Osteoblast (primary cell): ENCODE data around the gene HM13. TPM values are rescaled to one million over a fixed set of nuclear protein-coding genes. Genes with fewer than 3 reads are reported as not detected.

Experiments used
- DNase-seq: peaks from one replicate; pipeline ENCODE4 v3.0.0; 2011; ENCODE audit warnings: low spot score, mixed read lengths; ENCODE audit not compliant: insufficient read length; ENCODE audit errors: missing footprints
- H2AFZ ChIP-seq: 2 replicates; pipeline ENCODE4 v1.6.0; 2011; ENCODE audit warnings: mild to moderate bottlenecking, low read length
- H3K27ac ChIP-seq: 2 replicates; pipeline ENCODE4 v1.5.1; 2011; ENCODE audit warnings: mild to moderate bottlenecking, low read depth, low read length, moderate library complexity
- H3K27me3 ChIP-seq: 2 replicates; pipeline ENCODE4 v1.6.0; 2012; ENCODE audit warnings: mild to moderate bottlenecking, control low read depth, inconsistent platforms, low read length, moderate library complexity; ENCODE audit not compliant: insufficient read depth
- H3K36me3 ChIP-seq: 2 replicates; pipeline ENCODE4 v1.5.1; 2011; ENCODE audit warnings: mild to moderate bottlenecking, low read length, control low read depth, moderate library complexity; ENCODE audit not compliant: insufficient read depth
- H3K4me1 ChIP-seq: 2 replicates; pipeline ENCODE4 v1.5.1; 2011; ENCODE audit warnings: mild to moderate bottlenecking, low read length, control low read depth, moderate library complexity; ENCODE audit not compliant: insufficient read depth
- H3K4me2 ChIP-seq: 2 replicates; pipeline ENCODE4 v1.6.0; 2011; ENCODE audit warnings: mild to moderate bottlenecking, low read length; ENCODE audit not compliant: insufficient read depth
- H3K4me3 ChIP-seq: fragments of 200-600 bp; sonication (generic); 3 replicates; pipeline ENCODE4 v1.5.1; 2012; ENCODE audit warnings: mild to moderate bottlenecking, low read length, inconsistent platforms; ENCODE audit not compliant: insufficient read depth
- H3K79me2 ChIP-seq: 2 replicates; pipeline ENCODE4 v1.6.0; 2012; ENCODE audit warnings: mild to moderate bottlenecking, low read length, control low read depth, inconsistent platforms; ENCODE audit not compliant: insufficient read depth
- H3K9me3 ChIP-seq: 2 replicates; pipeline ENCODE4 v1.5.1; 2011; ENCODE audit warnings: low read depth, low read length, control low read depth
- H4K20me1 ChIP-seq: 2 replicates; pipeline ENCODE4 v1.6.0; 2012; ENCODE audit warnings: mild to moderate bottlenecking, low read length, control low read depth; ENCODE audit not compliant: insufficient read depth
- total RNA-seq: library from RNA; depleted of rRNA; stranded (reverse); fragments of >200 nt; gene quantifications from 2 replicates; pipeline ENCODE4 v1.2.3, GENCODE V29; 2012
- TF ChIP-seq, protein P1 (sequence below): IDR thresholded peaks from 2 replicates; pipeline ENCODE4 v1.5.1; 2011; ENCODE audit warnings: mild to moderate bottlenecking, low read depth, low read length, moderate library complexity; ENCODE audit errors: extremely low read depth

The HM13 gene
- total RNA-seq, 1 donor = 85.8 TPM

DNA sequence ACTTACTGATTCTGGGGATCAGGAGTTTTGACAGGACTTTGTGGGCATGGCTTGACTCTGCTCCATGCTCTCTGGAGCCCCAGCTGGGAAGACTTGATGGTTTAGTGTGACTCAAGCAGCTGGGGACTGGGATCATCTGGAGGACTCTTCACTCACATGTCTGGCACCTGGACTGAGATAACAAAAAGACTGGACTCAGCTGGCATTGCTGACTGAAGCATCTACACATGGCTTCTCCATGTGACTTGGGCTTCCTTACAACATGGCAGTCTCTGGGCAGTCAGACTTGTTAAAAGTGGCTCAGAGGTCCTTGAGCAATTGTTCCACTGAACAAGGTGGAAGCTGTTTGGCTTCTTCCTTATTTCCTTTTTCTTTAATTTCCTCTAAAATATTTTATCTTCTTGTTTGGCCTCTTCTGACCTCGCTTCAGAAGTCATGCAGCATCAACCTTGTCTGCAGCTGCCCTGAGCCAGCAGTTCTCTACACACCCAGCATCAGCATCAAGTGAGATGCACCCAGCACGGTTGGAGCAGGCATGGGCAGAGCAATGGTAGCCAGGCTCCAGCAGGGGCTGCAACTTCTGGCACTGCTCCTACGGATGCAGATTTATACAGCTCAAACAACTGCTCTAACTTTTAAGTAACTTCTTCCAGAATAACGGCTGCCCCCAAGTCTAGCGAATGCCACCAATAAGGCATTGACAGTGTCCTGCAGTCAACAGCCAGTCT is 5.6 kb upstream of the HM13 start:
- Histone ChIP-seq H4K20me1 (no peaks in the 10 kb centered on the region), H3K4me3 (no peak overlapping the region), H3K4me1 (peaks cover under 1% of the 10 kb centered on the region), H3K79me2 (no peaks in the 10 kb centered on the region), H3K9me3 (peaks cover 4% of the 10 kb centered on the region), H3K4me2 (no peak overlapping the region), H2AFZ (no peak overlapping the region), H3K36me3 (no peaks in the 10 kb centered on the region), H3K27me3 (peaks cover under 1% of the 10 kb centered on the region), H3K27ac (no peak overlapping the region)
- no peak for DNase-seq
- TF ChIP-seq, protein P1, sequence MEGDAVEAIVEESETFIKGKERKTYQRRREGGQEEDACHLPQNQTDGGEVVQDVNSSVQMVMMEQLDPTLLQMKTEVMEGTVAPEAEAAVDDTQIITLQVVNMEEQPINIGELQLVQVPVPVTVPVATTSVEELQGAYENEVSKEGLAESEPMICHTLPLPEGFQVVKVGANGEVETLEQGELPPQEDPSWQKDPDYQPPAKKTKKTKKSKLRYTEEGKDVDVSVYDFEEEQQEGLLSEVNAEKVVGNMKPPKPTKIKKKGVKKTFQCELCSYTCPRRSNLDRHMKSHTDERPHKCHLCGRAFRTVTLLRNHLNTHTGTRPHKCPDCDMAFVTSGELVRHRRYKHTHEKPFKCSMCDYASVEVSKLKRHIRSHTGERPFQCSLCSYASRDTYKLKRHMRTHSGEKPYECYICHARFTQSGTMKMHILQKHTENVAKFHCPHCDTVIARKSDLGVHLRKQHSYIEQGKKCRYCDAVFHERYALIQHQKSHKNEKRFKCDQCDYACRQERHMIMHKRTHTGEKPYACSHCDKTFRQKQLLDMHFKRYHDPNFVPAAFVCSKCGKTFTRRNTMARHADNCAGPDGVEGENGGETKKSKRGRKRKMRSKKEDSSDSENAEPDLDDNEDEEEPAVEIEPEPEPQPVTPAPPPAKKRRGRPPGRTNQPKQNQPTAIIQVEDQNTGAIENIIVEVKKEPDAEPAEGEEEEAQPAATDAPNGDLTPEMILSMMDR = no peak

DNA sequence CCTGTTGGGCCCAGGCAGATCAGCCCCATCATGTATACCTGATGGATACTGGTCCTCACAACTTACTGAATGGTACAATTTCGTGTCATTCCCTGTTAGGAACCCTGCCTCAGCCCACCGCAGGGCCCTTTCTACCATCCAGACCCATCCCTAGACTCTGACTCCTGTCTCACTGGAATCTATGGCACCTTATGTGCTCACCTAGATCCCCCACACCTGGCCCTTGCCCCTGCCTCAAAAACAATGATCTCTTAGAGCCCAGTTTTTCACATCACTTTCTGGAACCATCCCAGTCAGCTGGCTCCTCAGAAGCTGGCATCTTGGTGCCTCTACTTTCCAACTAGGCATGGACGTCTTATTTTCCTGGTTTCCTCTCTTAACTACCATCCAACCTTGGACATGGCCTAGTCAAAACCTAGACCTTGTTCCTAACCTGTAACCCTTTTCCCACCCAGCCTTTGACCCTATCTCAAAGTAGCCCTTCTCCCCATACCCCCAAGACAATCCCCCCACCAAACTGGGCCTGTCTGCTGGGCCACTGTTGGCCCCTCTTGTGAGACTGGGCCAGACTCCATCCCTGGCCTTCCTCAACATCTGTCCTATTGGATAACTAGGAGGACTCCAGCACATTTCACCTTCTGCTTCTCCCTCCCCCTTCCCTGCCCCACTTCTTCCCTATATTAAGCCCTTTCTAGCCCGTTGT is 981 bp downstream of the HM13 start:
- Histone ChIP-seq H2AFZ (peak overlapping the region; percentile 94), H3K4me2 (peak overlapping the region; percentile 99), H3K79me2 (peaks cover 57% of the 10 kb centered on the region), H3K36me3 (peaks cover 14% of the 10 kb centered on the region), H3K27ac (peak overlapping the region; percentile 94), H3K27me3 (no peaks in the 10 kb centered on the region), H3K4me1 (peaks cover 34% of the 10 kb centered on the region), H3K9me3 (no peaks in the 10 kb centered on the region), H4K20me1 (peaks cover 49% of the 10 kb centered on the region), H3K4me3 (peak overlapping the region; percentile 100)
- DNase-seq = no peak
- TF ChIP-seq, protein P1 = no peak

- DNase-seq = peak; percentile 85
- Histone ChIP-seq H3K4me1 (peaks cover 34% of the 10 kb centered on the region), H3K79me2 (peaks cover 62% of the 10 kb centered on the region), H3K36me3 (peaks cover 14% of the 10 kb centered on the region), H4K20me1 (peaks cover 54% of the 10 kb centered on the region), H3K27me3 (no peaks in the 10 kb centered on the region), H3K4me3 (peak overlapping the region; percentile 100), H3K27ac (peak overlapping the region; percentile 94), H2AFZ (no peak overlapping the region), H3K4me2 (peak overlapping the region; percentile 99), H3K9me3 (no peaks in the 10 kb centered on the region)
- TF ChIP-seq, protein P1 = no peak
Observed at GRCh38 chr20:31515775-31516107, 1.5 kb downstream of the HM13 start.

- Histone ChIP-seq H3K27me3 (no peaks in the 10 kb centered on the region), H3K4me3 (peak overlapping the region; percentile 100), H3K27ac (peak overlapping the region; percentile 94), H2AFZ (no peak overlapping the region), H3K36me3 (peaks cover 14% of the 10 kb centered on the region), H3K79me2 (peaks cover 66% of the 10 kb centered on the region), H4K20me1 (peaks cover 58% of the 10 kb centered on the region), H3K9me3 (no peaks in the 10 kb centered on the region), H3K4me1 (peaks cover 34% of the 10 kb centered on the region), H3K4me2 (peak overlapping the region; percentile 99)
- TF ChIP-seq, protein P1 = no peak
- DNase-seq = no peak
Observed at GRCh38 chr20:31516166-31516565, 1.9 kb downstream of the HM13 start.
